ENCODE measurements around the gene PTGER1. TPM values are rescaled to one million over a fixed set of nuclear protein-coding genes. Genes with fewer than 3 reads are reported as not detected.

PTGER1 gene
- total and polyA plus RNA-seq, 9 of the 15 experiments (the other 6 are each of a cell fraction or from before 2014, with no cell fraction given) = 0.06 to 0.36 (median 0.31) TPM; not detected in 5

GRCh38 chr19:14517840-14518505 is 42.8 kb upstream of the PTGER1 start, which contains the start of gene DNAJB1 (continued):
- TF ChIP-seq, protein P1, sequence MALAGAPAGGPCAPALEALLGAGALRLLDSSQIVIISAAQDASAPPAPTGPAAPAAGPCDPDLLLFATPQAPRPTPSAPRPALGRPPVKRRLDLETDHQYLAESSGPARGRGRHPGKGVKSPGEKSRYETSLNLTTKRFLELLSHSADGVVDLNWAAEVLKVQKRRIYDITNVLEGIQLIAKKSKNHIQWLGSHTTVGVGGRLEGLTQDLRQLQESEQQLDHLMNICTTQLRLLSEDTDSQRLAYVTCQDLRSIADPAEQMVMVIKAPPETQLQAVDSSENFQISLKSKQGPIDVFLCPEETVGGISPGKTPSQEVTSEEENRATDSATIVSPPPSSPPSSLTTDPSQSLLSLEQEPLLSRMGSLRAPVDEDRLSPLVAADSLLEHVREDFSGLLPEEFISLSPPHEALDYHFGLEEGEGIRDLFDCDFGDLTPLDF (CRISPR knock-in tag; IDR thresholded peaks at IDR 0.05) = peak; percentile 86; the same call in 1 of the 2 replicates
- no peak for TF ChIP-seq SAFB (IDR thresholded peaks at IDR 0.05; ENCODE audit: borderline replicate concordance, low read depth, low read length)
- no peak for TF ChIP-seq SIRT6 (IDR thresholded peaks at IDR 0.05; ENCODE audit: low read depth, low read length)
- peak; percentile 38; the same call in 1 of the 2 replicates for TF ChIP-seq POLR2AphosphoS2 (IDR thresholded peaks at IDR 0.05; ENCODE audit: low read length)
- TF ChIP-seq POU5F1 (IDR thresholded peaks at IDR 0.05; ENCODE audit: borderline replicate concordance, low read depth, low read length, partially characterized antibody) = no peak
- TF ChIP-seq MCM3 (IDR thresholded peaks at IDR 0.05) = no peak
- TF ChIP-seq CHD2 (IDR thresholded peaks at IDR 0.05; ENCODE audit: low read depth, low read length) = no peak
- TF ChIP-seq TBP (optimal IDR thresholded peaks at IDR 0.05; ENCODE audit: low read depth, low read length) = peak; percentile 95
- TF ChIP-seq CTCFL (IDR thresholded peaks at IDR 0.05; ENCODE audit: borderline replicate concordance, insufficient read depth, low read depth, low read length, poor library complexity, severe bottlenecking) = no peak
- no peak for TF ChIP-seq FOXJ2 (tag; IDR thresholded peaks at IDR 0.05)
- no peak for TF ChIP-seq ZNF76 (CRISPR knock-in tag; IDR thresholded peaks at IDR 0.05; ENCODE audit: borderline replicate concordance)
- TF ChIP-seq HMGN3 (IDR thresholded peaks at IDR 0.05; ENCODE audit: borderline replicate concordance, extremely low read depth, insufficient read length, low read depth, low read length) = peak; percentile 98
- no peak for TF ChIP-seq ZNF764 (CRISPR knock-in tag; IDR thresholded peaks at IDR 0.05; ENCODE audit: low read depth)
- TF ChIP-seq CBX8 (IDR thresholded peaks at IDR 0.05; ENCODE audit: borderline replicate concordance, extremely low read depth, low read depth, low read length, poor library complexity, severe bottlenecking) = no peak
- no peak for TF ChIP-seq ARNT (IDR thresholded peaks at IDR 0.05)
- TF ChIP-seq PATZ1 (CRISPR knock-in tag; IDR thresholded peaks at IDR 0.05; ENCODE audit: borderline replicate concordance) = no peak
- TF ChIP-seq EHMT2 (IDR thresholded peaks at IDR 0.05) = no peak
- no peak for TF ChIP-seq KLF10 (CRISPR knock-in tag; IDR thresholded peaks at IDR 0.05)
- 0 out of 2 replicates have a peak, but pooled peaks have one; percentile 82 for TF ChIP-seq RBM14 (IDR thresholded peaks at IDR 0.05; ENCODE audit: borderline replicate concordance, insufficient read depth, low read depth, low read length)
- no peak; the same call in 1 of the 2 replicates for TF ChIP-seq USF2 (CRISPR knock-in tag; IDR thresholded peaks at IDR 0.05)
